Lower leg skin (tissue), 3 donors: Measurements from ENCODE around the gene RHBDL3.

Source experiments
- CTCF ChIP-seq, 3 donors: fragments of 450-650 bp; IDR thresholded peaks; one replicate each; pipeline ENCODE4 v1.5.1; 2016; ENCODE audit warnings: antibody characterized with exemption in 3 of 3, mild to moderate bottlenecking in 3 of 3, moderate library complexity in 2 of 3
- POLR2A ChIP-seq, 2 donors: fragments of 450-650 bp; IDR thresholded peaks; one replicate each; pipeline ENCODE4 v1.6.1; 2016 to 2017; ENCODE audit warnings: antibody characterized with exemption in 2 of 2, mild to moderate bottlenecking in 1 of 2, moderate library complexity in 1 of 2

- TF ChIP-seq POLR2A (IDR thresholded peaks at IDR 0.05): no peak
- no peak for TF ChIP-seq CTCF (IDR thresholded peaks at IDR 0.05)
Measured at GRCh38 chr17:32283745-32284201, 18.1 kb downstream of the RHBDL3 start.
